Heart left ventricle (tissue), 13 donors: ENCODE results near the gene KIAA1217.

Experiments
- POLR2A ChIP-seq, 2 donors: fragments of 450-650 bp; IDR thresholded peaks; one replicate each; pipeline ENCODE4 v1.6.1; 2017; ENCODE audit warnings: antibody characterized with exemption in 2 of 2, mild to moderate bottlenecking in 2 of 2, moderate library complexity in 2 of 2
- TF ChIP-seq, protein P1 (sequence below), 12 donors: fragments of 200-600 bp; sonication (generic) in 4 of 12; IDR thresholded peaks; one replicate each; pipeline versions ENCODE4 v1.5.0 to v1.8.0; 2018 to 2022; ENCODE audit warnings: antibody characterized with exemption in 12 of 12, mild to moderate bottlenecking in 5 of 12
- donor health status: ischemic (EF 13 %, LVEDD 7.1; RV severe dilation, severe dysfunction).
- donor health status: DM: no; HTN: yes; CAD: no.
- donor health status: DM: no; HTN: no; CAD: no.
- donor health status: ischemic (EF 25% LVEDD 6.9; RV normal size, moderate dysfunction).
- donor health status: ischemic (EF 25% LVEDD 5.7; RV mildly dilated, moderate dysfunction).
- donor health status: ischemic (EF 35%, LVEDD 5.7; RV mildly dilated, moderate dysfunction).
- donor health status: nonischemic (EF 11% LVEDD 7.7; RV severe dilation, severe dysfunction).
- donor health status: DM: yes; HTN: yes; CAD: no.
- donor health status: PGD.
- donor health status: ischemic (EF 29% LVEDD 5.4; RV normal size, mild dysfunction).
- donor health status: nonischemic (EF 23%, LVEDD 6.1; RV moderate dilation, normal function).

DNA sequence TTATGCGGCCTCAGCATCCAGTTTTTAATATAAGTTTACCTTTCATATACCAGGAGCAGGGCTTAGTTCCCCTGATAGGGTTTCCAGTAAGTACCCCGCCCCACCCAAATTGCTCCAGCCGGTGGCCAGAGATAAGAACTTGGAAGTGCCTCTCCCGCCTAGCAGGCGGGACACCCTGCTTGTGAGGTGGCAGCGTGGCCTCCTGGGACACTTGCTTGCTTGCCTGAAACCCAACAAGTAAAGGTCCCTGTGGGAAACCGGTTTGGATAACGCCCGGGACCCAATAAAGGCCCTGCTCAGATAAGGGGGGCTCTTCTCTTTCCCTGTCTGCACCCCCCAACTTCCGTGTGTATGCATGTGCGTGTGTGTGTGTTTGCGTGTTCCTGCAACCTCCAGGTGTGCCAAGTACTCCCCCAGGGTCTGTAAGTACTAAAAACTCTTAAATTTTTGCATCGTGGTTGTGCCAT lies 360.4 kb downstream of the KIAA1217 start:
- TF ChIP-seq, protein P1, sequence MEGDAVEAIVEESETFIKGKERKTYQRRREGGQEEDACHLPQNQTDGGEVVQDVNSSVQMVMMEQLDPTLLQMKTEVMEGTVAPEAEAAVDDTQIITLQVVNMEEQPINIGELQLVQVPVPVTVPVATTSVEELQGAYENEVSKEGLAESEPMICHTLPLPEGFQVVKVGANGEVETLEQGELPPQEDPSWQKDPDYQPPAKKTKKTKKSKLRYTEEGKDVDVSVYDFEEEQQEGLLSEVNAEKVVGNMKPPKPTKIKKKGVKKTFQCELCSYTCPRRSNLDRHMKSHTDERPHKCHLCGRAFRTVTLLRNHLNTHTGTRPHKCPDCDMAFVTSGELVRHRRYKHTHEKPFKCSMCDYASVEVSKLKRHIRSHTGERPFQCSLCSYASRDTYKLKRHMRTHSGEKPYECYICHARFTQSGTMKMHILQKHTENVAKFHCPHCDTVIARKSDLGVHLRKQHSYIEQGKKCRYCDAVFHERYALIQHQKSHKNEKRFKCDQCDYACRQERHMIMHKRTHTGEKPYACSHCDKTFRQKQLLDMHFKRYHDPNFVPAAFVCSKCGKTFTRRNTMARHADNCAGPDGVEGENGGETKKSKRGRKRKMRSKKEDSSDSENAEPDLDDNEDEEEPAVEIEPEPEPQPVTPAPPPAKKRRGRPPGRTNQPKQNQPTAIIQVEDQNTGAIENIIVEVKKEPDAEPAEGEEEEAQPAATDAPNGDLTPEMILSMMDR (IDR thresholded peaks at IDR 0.05), result no peak
- TF ChIP-seq POLR2A (IDR thresholded peaks at IDR 0.05), result no peak
